HG03378 (cell line): ENCODE results near the gene PAWR.

Experiments used
- ATAC-seq: cut with Tn5 transposase; IDR thresholded peaks from one replicate; pipeline ENCODE4 v1.9.1; 2021; ENCODE audit warnings: mild to moderate bottlenecking, moderate library complexity; ENCODE audit not compliant: unreplicated experiment

The PAWR gene

GRCh38 chr12:79690638-79691510 is at the start of gene PAWR:
TSS of gene PAWR (minus strand) at chr12:79690964. CDS start at chr12:79690244, 720 bp downstream.
- peak; percentile 45 for ATAC-seq

GRCh38 chr12:79737875-79738718 is 47.3 kb upstream of the PAWR start:
- ATAC-seq, result peak; percentile 93

DNA sequence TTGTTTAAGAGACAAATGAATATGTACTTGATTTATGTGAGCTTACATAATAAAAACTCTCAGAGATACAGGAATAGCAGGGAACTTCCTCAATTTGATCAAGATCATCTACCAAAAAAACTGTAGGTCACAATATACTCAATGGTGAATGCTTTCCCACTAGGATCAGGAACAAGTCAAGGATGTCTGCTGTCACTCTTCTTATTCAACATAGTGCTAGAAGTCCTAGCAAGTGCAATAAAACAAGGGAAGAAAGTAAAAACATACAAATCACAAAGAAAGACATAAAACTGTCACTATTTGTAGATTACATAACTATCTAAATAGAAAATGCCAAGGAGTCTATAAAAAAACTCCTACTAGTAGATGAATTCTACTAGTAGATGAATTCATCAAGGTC is 41.9 kb upstream of the PAWR start:
- ATAC-seq, result no peak

DNA sequence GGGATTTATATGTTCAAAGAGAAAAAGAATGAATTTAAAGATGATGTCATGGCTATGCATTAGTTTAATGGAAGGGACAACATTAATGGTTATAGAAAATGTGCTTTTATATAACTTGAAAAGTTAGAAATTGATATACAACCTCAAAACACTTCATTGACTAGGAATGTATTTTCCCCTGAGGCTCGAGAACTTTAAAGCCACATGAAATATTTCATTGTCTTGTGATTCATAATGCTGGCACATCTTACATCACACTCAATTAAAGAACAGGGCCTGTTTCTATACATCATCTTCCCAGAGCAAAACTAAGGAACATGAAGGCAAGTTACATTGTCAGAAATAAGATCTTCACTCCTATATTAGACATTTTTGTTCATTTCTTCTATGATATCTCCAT is 35.2 kb upstream of the PAWR start:
- ATAC-seq, result no peak

GRCh38 chr12:79717006-79717405 is 26.2 kb upstream of the PAWR start:
- ATAC-seq, result no peak

DNA sequence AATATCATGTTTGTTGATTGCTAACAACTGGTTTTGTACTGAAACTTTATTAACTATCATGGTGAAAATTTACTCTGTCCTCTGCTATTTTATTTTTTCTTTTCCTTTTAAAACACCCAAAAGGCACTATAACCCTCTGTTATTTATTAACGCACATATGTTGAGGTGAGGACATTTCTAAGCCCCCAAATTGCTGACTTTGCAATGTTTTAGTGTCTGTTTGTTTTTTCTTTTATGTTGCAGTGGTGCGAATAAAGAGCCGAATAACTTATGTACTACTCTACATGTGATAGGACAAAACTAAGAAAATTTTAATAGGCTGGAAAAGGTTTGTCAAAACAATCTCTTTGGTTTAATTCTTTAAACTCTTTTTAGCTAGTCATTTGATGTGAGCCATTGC is 24.5 kb upstream of the PAWR start:
- ATAC-seq, result no peak

DNA sequence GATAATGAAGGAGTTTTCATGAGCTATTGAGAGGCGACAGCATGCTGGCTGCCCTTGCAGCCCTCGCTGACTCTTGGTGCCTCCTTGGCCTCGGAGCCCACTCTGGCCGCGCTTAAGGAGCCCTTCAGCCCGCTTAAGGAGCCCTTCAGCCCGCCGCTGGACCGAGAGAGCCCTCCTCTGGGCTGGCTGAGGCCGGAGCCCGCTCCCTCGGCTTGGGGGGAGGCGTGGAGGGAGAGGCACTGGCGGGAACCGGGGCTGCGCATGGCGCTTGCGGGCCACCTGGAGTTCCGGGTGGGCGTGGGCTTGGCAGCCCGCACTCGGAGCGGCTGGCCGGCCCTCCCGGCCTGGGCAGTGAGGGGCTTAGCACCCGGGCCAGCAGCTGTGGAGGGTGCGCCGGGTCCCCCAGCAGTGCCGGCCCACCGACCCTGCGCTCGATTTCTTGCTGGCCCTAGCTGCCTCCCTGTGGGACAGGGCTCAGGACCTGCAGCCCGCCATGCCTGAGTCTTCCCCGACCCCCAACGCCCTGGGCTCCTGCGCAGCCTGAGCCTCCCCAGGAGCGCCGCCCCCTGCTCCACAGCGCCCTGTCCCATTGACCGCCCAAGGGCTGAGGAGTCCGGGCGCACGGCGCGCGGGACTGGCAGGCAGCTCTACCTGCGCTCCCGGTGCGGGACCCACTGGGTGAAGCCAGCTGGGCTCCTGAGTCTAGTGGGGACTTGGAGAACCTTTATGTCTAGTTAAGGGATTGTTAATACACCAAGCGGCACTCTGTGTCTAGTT is 20.1 kb upstream of the PAWR start:
- no peak for ATAC-seq

- ATAC-seq, result no peak
Observed at GRCh38 chr12:79707830-79708229, 17.1 kb upstream of the PAWR start.

DNA sequence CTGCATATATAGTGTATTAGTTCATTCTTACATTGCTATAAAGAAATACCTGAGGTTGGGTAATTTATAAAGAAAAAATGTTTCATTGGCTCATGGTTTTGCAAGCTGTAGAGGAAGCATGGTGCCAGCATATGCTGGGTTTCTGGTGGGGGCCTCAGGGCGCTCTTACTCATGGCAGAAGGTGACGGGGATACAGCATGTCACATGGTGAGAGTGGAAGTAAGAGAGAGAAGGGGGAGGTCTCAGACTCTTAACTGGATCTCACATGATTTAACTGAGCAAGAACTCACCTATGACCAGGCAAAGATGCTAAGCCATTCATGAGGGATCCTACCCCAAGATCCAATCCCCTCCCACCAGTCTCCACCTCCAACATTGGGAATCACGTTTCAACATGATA is 15.9 kb upstream of the PAWR start:
- no peak for ATAC-seq

DNA sequence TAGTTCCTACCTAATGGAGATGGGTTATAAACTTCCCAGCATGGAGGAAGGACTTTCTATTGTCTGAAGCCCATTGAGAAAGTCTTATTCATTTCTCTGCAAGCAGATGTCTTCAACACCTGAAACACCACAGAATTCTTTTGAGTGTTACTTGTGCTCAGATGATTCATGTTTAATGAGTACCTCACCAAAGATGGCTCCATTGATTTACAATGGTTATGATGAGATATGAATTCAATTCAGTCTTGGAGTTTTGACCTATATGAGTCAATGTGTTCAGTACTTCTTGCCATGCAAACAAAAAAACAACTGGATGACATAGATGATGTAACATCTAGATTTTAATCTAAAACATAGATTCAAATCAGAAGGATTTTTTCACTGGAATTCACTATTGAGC is 15.4 kb upstream of the PAWR start:
- no peak for ATAC-seq

GRCh38 chr12:79698966-79699365 is 8.2 kb upstream of the PAWR start:
- no peak for ATAC-seq

DNA sequence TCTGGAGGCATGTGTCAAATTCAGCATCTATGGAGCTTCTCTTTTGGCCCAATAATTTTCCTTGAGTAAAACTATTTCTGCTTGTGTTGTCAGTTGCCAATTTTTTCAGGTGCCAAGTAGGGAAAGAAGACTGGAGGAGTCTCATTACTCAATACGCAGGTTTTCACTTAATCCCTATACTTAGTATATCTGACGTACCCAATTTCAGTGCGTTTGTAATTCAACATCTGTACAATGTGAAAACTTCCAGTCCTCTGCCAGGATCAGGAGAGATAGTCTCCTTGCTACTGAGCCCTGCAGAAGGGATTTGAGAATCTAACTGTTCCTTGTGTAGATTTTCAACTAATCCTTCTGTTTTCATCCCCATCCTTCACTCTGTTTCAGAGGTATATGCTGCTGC is 5.7 kb upstream of the PAWR start:
- no peak for ATAC-seq

DNA sequence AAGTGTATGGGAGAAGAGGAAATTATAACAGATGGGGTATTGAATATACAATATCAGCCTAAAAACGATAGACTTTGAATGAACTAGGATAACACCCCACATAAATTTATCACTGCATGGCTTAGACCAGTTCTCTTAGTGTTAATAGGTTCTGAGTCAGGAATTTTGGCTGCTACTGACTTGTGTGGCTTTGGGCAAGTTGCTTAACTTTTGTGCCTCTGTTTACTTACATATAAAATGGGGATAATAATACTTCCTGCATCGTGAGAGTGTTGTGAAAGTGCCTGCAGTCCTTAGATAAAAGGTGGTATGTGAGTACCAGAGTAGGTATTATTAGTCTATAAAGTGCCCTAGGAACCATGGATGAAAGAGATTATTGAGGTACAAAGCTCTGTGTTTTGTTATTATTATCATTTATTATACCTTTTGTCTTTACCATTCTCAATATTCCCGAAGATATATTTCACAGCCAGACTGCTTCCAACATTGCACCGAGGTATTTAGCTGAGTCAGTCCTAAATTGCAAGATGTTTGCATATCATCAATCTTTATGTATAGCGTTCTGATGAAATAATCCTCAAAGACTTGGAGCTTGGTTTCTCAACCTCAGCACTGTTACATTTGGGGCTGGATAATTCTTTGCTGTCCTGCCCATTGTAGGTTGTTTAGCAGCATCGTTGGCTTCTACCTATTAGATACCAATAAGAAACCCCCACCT is 2.3 kb upstream of the PAWR start:
- ATAC-seq, result no peak

- ATAC-seq, result no peak
Observed at GRCh38 chr12:79691511-79692248, 916 bp upstream of the PAWR start.

- peak; percentile 23 for ATAC-seq
Observed at GRCh38 chr12:79690142-79690637, 574 bp downstream of the PAWR start.

DNA sequence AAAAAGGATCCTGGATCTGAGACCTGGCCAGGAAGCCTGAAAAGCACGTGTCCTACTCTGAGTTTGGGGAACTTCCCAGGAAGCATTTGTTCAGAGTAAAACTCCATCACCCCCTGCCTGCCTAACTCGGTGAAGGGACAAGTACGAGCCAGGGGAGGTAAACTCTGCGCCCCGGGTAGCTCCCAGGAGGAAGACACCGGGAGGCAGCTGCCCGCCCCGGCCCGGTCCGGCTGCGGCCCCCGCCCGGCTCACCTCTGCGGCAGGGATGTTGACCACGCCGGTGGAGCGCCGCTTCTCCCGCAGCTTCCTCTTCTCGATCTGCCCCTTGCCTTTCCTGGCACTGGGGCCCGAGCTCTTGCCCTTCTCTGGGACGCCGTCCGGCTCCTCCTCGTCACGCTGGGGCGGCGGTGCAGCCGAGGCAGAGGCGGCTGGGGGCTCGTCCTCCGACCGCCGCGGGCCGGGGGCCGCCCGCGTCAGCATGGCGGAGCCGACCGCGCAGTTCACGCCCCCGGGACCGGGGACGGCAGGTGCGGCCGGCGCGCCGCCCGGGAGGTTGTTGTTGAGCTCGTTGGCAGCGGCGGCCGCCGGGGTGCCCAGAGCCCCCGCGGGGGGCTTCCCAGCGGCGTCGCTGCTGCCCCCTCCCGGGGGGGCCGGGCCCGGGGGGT is 1.2 kb downstream of the PAWR start:
- peak; percentile 22 for ATAC-seq

DNA sequence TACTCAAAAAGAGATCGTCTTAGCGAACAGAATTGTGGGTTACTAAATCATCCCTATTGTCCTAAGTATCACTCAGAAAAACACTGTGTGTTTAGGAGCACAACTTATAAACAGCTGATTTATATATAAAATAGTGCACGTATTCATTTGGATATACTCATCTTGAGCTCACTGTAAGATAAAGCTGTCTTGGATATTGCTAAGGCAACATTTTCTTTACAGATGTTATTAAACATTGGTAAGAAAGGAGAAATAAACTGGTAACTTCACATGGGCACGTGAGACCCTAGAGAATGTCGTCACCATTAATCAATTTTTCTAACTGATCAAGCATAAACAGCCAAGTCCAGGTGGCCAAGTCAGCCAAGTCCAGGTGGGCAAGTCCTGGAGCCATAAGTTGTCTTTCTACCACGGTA is 1.7 kb downstream of the PAWR start:
- ATAC-seq, result no peak

DNA sequence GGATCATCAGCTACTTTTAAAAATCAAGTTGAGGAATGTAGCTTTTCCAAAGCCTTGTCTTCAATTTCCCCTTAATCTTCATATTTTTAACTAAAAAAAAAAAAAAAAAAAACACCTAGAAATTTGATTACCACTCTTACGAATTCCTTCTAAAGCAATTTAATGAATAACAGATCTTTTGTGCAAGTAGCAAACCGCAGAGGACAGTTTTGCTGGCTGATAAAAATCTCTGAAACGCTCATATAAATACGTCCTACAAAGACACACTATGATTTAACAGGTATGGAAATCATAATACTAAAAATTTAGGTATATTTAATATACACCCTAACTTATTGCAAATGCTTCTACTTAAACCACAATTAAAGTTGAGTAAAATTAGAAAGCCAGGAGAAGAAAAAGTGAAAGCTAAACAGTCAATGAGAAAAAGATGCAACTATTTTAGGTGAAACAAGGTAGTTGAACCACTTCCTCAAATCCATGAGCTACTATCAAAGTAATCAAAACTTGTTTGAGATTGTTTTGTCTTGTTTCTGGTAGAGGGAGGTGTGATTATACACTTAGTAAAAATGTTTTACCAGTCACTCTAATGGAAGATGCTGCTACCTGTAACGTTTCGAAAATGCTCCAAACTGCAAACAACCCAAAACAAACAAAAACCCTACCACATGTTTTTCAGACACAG is 2.2 kb downstream of the PAWR start:
- ATAC-seq, result peak; percentile 29
